ENCODE results near the gene NIM1K.
"Not testable (repeated sequence)": the region's sequence is repeated elsewhere in the genome, so short reads cannot be mapped to it uniquely, and the experiment has no call there.

Gene NIM1K

DNA sequence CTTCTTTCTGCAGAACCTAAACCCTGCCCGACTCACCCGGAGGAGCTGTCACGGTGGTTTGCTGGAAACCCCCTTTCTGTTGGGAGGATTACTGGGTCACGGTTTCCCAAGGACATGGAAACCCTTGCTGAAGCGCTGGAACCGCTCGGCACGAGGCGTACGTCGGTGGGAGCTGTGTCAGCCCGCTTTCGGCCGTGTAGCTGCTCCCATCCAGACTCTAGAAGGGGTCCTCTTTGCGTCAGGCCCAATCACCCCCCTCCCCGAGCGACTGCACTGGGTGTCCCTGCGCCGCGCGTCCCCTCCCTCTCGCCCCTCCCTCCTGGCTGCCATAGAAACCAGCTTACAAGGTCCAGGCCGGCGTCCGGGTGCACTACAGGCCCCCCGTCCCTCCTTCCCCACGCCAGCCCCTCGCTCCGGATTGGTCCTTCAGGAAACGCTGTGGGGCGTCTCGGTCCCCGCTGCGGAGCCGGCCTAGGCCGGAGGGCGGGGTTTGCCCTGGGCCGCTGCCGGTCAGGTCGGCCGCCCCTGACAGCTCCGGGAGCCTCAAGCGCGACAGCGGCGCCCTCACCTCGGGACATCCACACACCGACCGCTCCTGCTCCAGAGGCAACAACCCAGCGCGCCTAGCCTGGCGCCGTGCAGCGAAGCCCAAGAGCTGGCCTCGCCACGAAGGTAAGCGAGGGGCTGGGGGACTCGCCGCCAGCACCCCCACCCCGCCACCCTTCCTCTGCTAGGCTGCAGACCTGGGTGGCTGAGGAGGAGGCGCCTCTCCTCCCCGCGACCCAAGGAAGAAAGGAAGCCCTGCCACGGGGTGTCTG is at the start of gene NIM1K:
NIM1K (plus strand) TSS at position 486 of the 818 bp plus-strand sequence. CDS start 53,551 bp downstream, outside the sequence.
- FAIRE-seq (peak; percentile 55), DNase-seq (ENCODE audit: insufficient read length, low spot score) (peak; percentile 60)

DNA sequence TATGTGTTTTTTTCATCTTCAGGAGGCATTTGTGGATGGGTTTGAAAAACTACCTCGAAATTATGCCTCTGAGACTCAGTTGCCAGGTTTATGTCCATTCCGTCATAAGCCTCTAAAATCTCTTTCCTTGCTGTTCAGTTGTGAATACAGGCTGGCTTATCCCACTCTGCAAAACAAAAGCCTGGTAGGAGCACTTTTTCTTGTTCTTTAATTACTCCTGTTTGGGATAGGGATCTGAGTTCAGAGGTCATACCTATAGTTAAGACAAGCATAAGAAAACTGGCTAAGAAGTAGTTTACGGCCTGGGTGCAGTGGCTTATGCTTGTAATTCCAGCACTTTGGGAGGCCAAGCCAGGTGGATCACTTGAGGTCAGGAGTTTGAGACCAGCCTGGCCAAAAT is 47.0 kb upstream of the NIM1K start:
- DNase-seq (ENCODE audit: insufficient read length, low spot score) = no peak
- FAIRE-seq = no peak

DNA sequence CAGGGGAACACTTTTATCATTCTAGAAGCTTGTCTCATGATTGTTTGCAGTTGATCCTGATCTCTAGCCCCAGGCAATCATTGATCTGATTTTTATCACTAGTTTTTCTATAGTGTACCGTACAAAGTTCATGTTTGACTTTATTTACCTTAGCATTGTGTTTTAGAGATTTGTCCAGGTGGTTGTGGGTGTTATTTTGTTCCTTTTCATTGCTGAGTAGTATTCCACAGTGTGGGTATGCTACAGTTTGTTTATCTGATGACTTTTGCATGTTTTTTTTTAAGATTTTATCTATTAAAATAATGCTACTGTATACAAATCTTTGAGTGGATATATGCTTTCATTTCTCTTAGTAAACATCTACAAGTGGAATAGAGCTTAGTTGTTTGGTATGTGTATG is 45.1 kb upstream of the NIM1K start:
- no peak for DNase-seq (ENCODE audit: insufficient read length, low spot score)
- no peak for FAIRE-seq

DNA sequence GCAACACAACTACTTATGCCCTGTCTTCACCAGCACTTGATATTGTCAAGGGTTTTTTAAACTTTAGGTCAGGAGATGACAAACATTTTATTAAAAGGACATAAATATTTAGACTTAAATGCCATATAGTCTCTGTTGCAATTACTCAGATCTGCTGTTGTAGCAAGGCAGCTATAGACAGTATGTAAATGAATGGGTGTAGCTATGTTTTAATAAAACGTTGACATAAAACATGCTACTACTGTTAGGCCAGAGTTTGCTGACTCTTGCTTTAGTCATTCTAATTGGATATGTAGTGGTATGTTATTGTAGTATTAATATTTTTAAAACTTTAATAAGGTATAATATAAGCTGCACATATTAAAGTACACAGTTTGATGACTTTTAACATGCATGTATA is 43.6 kb upstream of the NIM1K start:
- FAIRE-seq = no peak
- no peak for DNase-seq (ENCODE audit: insufficient read length, low spot score)

DNA sequence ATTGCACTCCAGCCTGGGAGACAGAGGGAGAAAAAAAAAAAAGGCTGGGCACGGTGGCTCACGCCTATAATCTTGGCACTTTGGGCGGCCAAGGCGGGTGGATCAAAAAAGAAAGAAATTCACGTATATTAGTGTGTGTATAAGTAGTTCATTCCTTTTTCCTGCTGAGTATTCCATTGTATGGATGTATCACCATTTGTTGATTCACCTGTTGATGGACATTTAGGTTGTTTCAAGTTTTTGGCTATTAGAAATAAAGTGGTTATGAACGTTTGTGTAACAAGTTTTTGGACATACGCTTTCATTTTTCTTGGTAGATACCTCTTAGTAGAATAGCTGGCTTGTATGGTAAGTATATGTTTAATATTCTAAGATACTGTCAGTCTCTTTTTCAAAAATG is 42.8 kb upstream of the NIM1K start:
- FAIRE-seq = no peak

DNA sequence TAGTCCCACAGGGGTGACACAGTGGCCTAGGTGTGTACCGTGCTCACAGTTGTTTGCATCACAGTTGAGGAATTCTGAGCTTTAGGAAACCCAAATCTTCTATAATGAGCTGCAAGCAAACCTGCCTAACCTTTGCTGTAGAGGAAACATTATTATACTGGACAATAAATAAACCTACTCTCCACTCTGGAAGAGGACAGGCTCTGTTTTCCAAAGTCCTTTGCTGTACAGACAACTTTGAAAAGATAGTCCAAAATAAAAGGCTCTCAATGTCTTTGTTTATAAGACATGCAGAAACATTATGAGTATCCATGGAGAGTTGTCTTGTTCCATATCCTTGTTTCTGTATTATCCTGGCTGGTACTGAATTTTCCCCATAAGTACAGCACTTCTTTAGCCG is 42.0 kb upstream of the NIM1K start:
- no peak for FAIRE-seq
- DNase-seq (ENCODE audit: insufficient read length, low spot score) = no peak

More for the DNA sequence above, 42.8 kb upstream of the NIM1K start:
- DNase-seq (ENCODE audit: insufficient read length, low spot score) = no peak

DNA sequence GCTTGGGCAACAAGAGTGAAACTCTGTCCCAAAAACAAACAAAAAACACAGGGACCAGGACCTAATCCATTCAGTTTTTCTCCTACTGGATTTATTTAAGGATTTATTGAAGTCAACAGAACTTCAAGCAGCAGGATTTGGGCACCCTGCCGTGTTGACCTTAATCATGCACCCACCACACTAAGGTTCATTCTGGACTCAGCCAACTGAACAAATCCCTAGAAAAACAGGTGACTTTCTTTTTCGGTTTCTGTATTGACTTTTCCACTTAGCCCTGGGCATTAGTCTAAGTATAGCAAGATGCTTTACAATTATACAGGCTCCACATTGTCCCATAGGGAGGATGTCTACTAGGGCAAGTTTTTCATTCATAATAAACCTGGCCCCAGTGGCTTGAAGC is 41.3 kb upstream of the NIM1K start:
- FAIRE-seq = no peak
- no peak for DNase-seq (ENCODE audit: insufficient read length, low spot score)

DNA sequence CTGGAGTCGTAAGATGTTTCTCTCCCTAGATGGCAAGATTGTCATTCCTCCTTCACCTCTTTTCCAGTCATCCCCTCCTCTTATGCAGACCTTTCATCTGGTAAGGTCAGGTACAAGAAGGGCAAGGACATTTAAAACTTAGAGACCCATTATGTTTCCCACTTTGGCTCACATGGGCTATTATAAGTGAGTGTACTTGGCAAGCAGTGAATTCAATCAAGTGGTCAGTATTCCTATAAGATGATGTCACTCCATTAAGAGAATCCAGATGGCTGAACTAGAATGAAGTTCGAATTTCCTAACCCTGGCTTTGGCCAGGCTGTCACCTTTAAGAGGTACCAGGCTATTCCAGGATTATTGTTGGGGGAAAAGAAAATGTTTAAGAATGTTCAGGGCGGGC is 39.1 kb upstream of the NIM1K start:
- no peak for FAIRE-seq
- no peak for DNase-seq (ENCODE audit: insufficient read length, low spot score)

DNA sequence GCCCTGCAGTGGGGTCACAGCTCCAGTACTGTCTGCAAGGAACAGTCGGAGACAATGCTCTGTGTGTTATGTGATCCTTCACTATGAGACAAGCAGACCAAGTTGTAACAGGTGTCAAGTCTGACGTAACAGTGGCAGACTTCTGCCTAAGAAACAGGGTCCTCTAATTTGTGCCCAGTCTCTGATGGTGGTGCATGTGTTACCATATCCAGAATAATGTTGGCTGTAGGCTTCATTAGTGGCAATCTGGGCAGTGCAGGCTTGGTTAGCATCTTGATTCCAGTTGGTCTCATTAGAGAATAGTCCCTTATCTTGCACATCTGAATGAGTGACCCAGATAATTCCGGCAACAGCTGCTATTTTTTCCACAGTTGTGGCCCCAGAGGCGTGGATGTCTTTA is 37.6 kb upstream of the NIM1K start:
- FAIRE-seq = no peak
- DNase-seq (ENCODE audit: insufficient read length, low spot score) = no peak

DNA sequence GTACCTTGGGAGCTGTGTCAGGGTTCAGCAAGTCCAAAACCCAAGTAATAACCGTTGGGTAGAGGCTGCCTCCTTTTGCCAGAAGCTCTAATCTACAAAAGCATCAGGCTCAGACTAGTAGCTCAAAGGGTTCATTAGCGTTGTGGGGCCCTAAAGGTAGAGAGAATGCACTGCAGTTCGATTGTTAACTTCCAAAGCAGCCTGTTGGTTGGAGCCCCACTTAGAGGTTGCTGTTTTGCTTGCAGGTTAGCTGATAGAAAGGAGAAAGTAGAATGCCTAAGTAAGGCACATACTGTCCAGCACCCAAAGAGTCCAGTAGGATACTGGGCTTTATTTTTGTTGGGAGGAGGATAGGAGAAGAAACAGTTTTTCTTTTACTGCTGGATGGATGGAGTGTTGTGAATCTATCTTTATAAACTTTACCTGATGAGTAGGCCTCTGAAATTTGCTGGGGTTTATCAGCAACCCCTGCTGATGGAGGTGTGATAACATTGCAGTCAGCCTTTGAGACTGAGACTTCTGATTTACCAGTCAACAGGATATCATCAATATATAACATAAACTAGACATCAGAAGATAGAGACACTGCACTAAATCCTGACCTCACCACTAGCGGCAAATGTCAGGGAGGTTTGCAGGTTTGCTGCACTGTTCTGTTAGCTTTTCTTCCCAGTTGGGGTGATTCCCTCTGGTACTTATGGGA is 36.5 kb upstream of the NIM1K start:
- DNase-seq (ENCODE audit: insufficient read length, low spot score) (no peak), FAIRE-seq (no peak)

DNA sequence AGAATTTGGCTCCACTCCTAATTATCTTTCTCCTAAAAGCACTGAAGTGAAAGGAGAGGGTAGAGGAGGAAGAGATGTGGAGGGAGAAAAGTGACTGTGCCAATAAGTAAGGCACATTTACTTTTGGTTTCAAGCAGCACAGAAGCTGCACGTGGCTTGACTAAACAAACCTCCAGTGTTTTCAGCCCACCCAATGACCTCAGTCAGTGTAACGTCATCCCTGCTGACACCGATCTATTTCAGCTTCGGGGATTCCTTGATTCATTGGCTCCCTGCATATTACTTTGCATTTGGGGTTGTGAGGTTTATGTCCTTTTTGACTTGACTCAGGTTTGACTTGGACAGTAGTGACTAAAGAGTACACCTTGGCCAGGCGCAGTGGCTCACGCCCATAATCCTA is 35.6 kb upstream of the NIM1K start:
- FAIRE-seq = no peak

DNA sequence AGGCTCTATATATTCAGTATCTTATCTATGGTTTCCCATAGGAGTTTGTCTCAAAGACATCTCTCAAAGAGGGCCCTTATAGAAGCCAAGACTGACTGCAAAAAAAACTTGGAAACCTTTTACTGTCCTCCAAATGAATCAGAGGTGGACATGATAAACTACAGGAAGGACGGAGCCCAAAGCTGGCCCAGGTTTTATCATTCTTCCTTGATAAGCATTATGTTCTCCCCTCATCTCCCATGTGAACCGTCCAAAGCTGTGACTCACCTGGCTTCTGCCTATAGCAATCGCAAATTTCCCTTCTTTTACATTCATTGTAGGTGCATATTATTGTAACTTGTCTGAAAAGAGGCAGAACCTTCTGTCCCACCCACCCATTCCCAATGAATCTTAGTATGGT is 35.0 kb upstream of the NIM1K start:
- DNase-seq (ENCODE audit: insufficient read length, low spot score) (no peak), FAIRE-seq (no peak)

More for the DNA sequence above, 35.6 kb upstream of the NIM1K start:
- DNase-seq (ENCODE audit: insufficient read length, low spot score) = no peak

DNA sequence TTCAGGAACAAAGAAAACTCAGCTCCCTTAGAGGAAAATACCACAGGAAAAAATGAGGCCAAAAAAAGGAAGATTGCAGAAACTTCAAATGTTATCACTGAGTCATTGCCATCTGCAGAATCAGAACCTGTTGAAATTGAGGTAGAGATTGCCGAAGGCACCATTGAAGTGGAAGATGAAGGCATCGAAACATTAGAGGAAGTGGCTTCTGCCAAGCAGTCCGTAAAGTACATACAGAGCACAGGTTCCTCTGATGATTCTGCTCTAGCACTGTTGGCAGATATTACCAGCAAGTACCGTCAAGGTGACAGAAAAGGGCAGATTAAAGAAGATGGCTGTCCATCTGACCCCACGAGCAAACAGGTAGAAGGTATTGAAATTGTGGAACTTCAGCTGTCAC is 30.8 kb upstream of the NIM1K start:
- DNase-seq (ENCODE audit: insufficient read length, low spot score) = no peak
- peak; percentile 20 for FAIRE-seq

DNA sequence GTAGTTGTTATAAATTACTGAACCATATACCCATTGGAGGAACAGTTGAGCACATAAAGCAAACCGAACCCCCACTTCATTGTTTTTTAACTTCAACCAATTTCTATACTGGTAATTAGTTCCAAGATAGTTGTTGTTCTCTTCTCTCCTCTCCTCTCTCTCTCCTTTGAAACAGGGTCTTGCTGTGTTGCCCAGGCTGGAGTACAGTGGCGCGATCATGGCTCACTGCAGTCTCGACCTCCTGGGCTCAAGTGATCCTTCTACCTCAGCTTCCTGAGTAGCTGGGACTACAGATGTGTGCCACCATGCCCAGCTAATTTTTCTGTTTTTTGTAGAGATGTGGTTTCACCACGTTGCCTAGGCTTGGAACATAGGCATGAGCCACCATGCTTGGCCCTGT is 27.2 kb upstream of the NIM1K start:
- not testable (repeated sequence) for FAIRE-seq; DNase-seq (ENCODE audit: insufficient read length, low spot score)

DNA sequence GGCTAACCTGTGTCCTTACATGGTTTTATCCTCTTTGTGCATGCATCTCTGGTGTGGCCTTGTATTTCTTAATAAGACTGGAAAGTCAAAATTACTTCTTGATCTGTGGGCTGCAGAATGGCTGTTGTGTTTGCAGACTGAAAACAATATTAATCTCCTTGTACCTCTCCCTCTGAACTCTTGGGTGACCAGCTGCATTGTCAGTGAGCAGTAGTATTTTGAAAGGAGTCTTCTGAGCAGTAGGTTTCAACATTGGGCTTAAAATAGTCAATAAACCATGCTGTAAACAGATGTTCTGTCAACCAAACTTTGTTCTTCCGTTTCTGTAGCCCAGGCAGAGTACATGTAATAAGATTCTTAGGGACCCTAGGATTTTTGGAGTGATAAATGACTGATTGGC is 26.7 kb upstream of the NIM1K start:
- no peak for DNase-seq (ENCODE audit: insufficient read length, low spot score)
- FAIRE-seq = no peak

DNA sequence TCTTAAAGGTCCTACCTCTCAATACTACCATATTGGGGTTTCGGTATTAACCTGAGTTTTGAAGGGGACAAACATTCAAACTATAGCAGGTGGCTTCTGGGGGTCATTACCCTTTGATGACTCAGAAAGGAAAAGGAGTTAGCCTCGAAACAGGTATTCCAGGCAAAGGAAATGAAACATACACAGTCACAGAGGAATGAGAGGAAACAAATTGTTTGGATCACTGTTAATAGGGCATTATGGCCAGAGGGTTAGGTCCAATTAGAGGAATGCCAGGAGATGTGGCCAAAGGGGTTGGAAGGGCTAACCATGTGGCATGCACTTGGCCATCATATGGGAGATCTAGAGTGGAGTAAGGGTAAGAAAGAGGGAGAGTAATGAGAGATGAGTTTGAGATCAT is 23.9 kb upstream of the NIM1K start:
- FAIRE-seq = no peak
- DNase-seq (ENCODE audit: insufficient read length, low spot score) = no peak

DNA sequence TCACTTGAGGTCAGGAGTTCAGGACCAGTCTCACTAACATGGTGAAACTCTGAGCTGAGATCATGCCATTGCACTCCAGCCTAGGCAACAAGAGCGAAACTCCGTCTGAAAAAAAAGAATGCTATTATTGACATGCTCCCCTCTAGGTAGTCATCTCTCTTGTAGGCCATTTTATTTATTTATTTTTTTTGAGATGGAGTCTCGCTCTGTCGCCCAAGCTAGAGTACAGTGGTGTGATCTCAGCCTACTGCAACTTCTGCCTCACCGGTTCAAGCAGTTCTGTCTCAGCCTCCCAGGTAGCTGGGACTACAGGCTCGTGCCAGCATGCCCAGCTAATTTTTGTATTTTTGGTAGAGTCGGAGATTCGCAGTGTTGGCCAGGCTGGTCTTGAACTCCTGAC is 20.6 kb upstream of the NIM1K start:
- no peak for FAIRE-seq

DNA sequence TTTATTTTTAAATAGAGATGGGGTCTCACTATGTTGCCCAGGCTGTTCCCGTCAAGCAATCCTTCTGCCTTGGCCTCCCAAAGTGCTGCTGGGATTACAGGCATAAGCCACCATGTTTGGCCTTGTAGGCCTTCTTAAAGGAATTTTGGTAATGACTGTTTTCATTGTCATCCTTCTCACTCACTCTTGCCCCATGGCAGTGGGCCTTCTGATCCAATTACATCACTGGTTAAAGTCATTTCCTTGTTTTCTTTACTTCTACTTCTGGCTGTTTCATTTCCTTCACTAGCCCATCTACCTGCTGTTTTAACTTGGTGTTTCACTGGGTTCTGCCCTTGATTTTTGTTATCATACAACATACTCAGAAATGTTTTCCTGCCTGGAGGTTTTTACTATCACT is 20.1 kb upstream of the NIM1K start:
- FAIRE-seq = no peak
- DNase-seq (ENCODE audit: insufficient read length, low spot score) = no peak

More for the DNA sequence above, 20.6 kb upstream of the NIM1K start:
- no peak for DNase-seq (ENCODE audit: insufficient read length, low spot score)

DNA sequence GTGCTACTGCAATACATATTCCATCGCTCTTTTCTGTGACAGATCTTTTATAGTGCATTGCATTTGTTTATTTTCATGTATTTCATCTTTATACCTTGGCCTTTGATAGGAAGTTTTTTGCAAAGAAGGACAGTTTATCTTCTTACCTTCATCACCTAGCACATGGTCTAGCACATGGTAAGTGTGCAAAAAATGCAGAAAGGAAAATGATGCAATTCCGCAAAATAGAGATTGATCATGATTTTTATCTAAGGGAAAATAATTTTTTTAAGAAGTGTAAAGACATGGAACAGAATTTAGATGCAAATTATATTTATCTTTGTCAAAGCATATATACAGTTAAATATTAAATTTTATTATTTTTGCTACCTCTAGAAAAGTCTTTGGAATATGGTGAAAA is 19.2 kb upstream of the NIM1K start:
- DNase-seq (ENCODE audit: insufficient read length, low spot score) (no peak), FAIRE-seq (no peak)

DNA sequence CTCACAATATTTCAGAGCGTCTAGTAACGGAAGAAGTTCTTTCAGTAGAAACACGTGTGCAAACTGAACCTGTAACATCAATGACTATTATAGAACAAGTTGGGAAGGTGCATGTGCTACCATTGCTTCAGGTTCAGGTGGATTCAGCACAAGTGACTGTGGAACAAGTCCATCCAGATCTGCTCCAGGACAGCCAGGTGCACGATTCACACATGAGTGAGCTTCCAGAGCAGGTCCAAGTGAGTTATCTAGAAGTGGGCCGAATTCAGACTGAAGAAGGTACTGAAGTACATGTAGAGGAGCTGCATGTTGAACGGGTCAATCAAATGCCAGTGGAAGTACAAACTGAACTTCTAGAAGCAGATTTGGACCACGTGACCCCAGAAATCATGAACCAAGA is 17.4 kb upstream of the NIM1K start:
- FAIRE-seq (peak; percentile 88), DNase-seq (ENCODE audit: insufficient read length, low spot score) (no peak)

DNA sequence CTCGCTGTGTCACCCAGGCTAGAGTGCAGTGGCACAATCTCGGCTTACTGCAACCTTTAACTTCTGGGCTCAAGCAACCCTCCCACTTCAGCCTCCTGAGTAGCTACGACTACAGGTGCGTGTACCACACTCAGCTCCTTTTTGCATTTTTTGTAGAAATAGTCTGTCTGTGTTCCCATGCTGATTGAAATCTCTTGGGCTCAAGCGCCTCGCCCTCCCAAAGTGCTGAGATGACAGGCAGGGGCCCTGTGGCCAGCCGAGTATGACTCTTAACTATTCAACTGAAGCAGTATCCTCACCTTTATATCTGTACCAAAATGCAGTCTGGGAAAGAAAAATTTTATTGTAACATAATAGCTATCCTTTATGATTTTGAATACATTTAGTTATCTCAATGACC is 12.2 kb upstream of the NIM1K start:
- no peak for FAIRE-seq
- no peak for DNase-seq (ENCODE audit: insufficient read length, low spot score)

DNA sequence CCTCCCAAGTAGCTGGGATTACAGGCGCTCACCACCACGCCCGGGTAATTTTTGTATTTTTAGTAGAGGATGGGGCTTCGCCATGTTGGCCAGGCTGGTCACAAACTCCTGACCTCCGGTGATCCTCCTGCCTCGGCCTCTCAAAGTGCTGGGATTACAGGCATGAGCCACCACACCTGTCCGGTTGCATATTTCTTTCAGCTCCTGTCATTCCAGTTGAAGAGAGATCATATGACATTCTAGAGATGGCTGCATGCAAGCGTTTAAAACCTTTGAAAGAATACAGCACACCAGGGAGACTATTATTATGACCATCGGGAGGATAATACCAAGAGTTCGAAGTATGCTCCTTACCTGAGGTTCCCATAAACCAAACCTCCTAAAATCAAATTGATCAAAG is 9.6 kb upstream of the NIM1K start:
- DNase-seq (ENCODE audit: insufficient read length, low spot score) (no peak), FAIRE-seq (no peak)

All from HTR-8/SVneo (cell line).